Lower lobe of right lung (tissue), 2 donors: Measurements from ENCODE around the gene TBR1. TPM values are rescaled to one million over a fixed set of nuclear protein-coding genes. Genes with fewer than 3 reads are reported as not detected.

Experiments
- ATAC-seq, 2 donors: fragments of 200-7000 bp; cut with Tn5 transposase; one replicate each; pipeline ENCODE4 v1.9.1; 2020 to 2022; ENCODE audit warnings: mild to moderate bottlenecking in 2 of 2, moderate library complexity in 2 of 2
- DNase-seq: peaks from one replicate; pipeline ENCODE4 v3.0.0-alpha.2; 2020
- H3K27ac ChIP-seq: fragments of 200-600 bp; one replicate; pipeline ENCODE4 v1.8.0; 2022
- H3K27me3 ChIP-seq: fragments of 200-600 bp; one replicate; pipeline ENCODE4 v1.8.0; 2022; ENCODE audit warnings: low read depth
- H3K36me3 ChIP-seq: fragments of 200-600 bp; one replicate; pipeline ENCODE4 v1.8.0; 2022; ENCODE audit warnings: mild to moderate bottlenecking
- H3K4me1 ChIP-seq: fragments of 200-600 bp; one replicate; pipeline ENCODE4 v1.8.0; 2022
- H3K4me3 ChIP-seq: fragments of 200-600 bp; one replicate; pipeline ENCODE4 v1.8.0; 2022; ENCODE audit warnings: mild to moderate bottlenecking
- H3K9me3 ChIP-seq: fragments of 200-600 bp; one replicate; pipeline ENCODE4 v1.8.0; 2022
- CTCF ChIP-seq: fragments of 200-600 bp; IDR thresholded peaks from one replicate; pipeline ENCODE4 v1.8.0; 2022; ENCODE audit warnings: antibody characterized with exemption, mild to moderate bottlenecking
- intact Hi-C: fragments of 100-400 bp; cut with DNase I; formaldehyde crosslinking; loops from one replicate; pipeline ENCODE4 v1.11.0; 2022
- total RNA-seq: library from RNA; stranded (reverse); fragmentation: NEBNext Ultra II Directional; extraction: Animal tissue kit (Norgen Biotek cat#: 25700); gene quantifications from one replicate; pipeline ENCODE4 v1.2.1, GENCODE V29; 2021
- donor health status: DM: no; HTN: yes; CAD: no; lungs with severe emphysema.

The TBR1 gene
- total RNA-seq, 1 donor from 2014 or later = not detected

- Histone ChIP-seq H3K27me3 (no peaks in the 10 kb centered on the region), H3K9me3 (no peaks in the 10 kb centered on the region), H3K36me3 (peaks cover 22% of the 10 kb centered on the region), H3K27ac (no peak overlapping the region), H3K4me3 (no peak overlapping the region), H3K4me1 (no peaks in the 10 kb centered on the region)
- no peak for ATAC-seq
- no peak for DNase-seq
- no peak for TF ChIP-seq CTCF
- intact Hi-C loops = no loop called here
Measured at GRCh38 chr2:161386228-161386824, 29.8 kb upstream of the TBR1 start.

- H3K36me3 ChIP-seq = peaks cover 27% of the 10 kb centered on the region
- H3K27me3 ChIP-seq = no peaks in the 10 kb centered on the region
- intact Hi-C loops = no loop called here
- no peak overlapping the region for H3K4me3 ChIP-seq
- no peaks in the 10 kb centered on the region for H3K4me1 ChIP-seq
- ATAC-seq (no peak), DNase-seq (no peak)
- H3K9me3 ChIP-seq = no peaks in the 10 kb centered on the region
- H3K27ac ChIP-seq = no peak overlapping the region
- no peak for TF ChIP-seq CTCF
Measured at GRCh38 chr2:161388146-161388779, 27.8 kb upstream of the TBR1 start.

- ATAC-seq = no peak
- Histone ChIP-seq H3K27ac (no peak overlapping the region), H3K9me3 (no peaks in the 10 kb centered on the region), H3K4me1 (no peaks in the 10 kb centered on the region), H3K36me3 (peaks cover 34% of the 10 kb centered on the region), H3K27me3 (no peaks in the 10 kb centered on the region), H3K4me3 (no peak overlapping the region)
- intact Hi-C loops = no loop called here
- no peak for TF ChIP-seq CTCF
- DNase-seq = no peak
Measured at GRCh38 chr2:161391737-161392506, 24.2 kb upstream of the TBR1 start.

GRCh38 chr2:161400076-161400475 lies 16.0 kb upstream of the TBR1 start:
- Histone ChIP-seq H3K27ac (no peak overlapping the region), H3K27me3 (no peaks in the 10 kb centered on the region), H3K4me1 (no peaks in the 10 kb centered on the region), H3K36me3 (peaks cover 31% of the 10 kb centered on the region), H3K9me3 (no peaks in the 10 kb centered on the region), H3K4me3 (no peak overlapping the region)
- ATAC-seq = no peak
- DNase-seq = no peak
- intact Hi-C loops = no loop called here
- no peak for TF ChIP-seq CTCF

GRCh38 chr2:161402297-161402696 lies 13.8 kb upstream of the TBR1 start:
- Histone ChIP-seq H3K27ac (no peak overlapping the region), H3K9me3 (no peaks in the 10 kb centered on the region), H3K4me1 (no peaks in the 10 kb centered on the region), H3K36me3 (peaks cover 10% of the 10 kb centered on the region), H3K27me3 (no peaks in the 10 kb centered on the region), H3K4me3 (no peak overlapping the region)
- DNase-seq (no peak), ATAC-seq (no peak)
- intact Hi-C loops = no loop called here
- TF ChIP-seq CTCF = no peak
